GM18519 (cell line): Measurements from ENCODE around the gene RASAL1.

Experiments used
- ATAC-seq: cut with Tn5 transposase; IDR thresholded peaks from one replicate; pipeline ENCODE4 v1.9.1; 2021; ENCODE audit warnings: mild to moderate bottlenecking, moderate library complexity; ENCODE audit not compliant: unreplicated experiment, low FRiP score

RASAL1 gene

GRCh38 chr12:113101751-113102150 is 33.8 kb downstream of the RASAL1 start:
- no peak for ATAC-seq

GRCh38 chr12:113099764-113100163 is 35.8 kb downstream of the RASAL1 start:
- no peak for ATAC-seq

GRCh38 chr12:113099364-113099763 is 36.2 kb downstream of the RASAL1 start:
- ATAC-seq, result no peak

GRCh38 chr12:113098441-113099028 is 37.0 kb downstream of the RASAL1 start:
- ATAC-seq, result no peak

GRCh38 chr12:113097716-113098440 is 37.7 kb downstream of the RASAL1 start:
- ATAC-seq, result no peak

GRCh38 chr12:113096675-113097461 is 38.7 kb downstream of the RASAL1 start:
- no peak for ATAC-seq

- ATAC-seq, result no peak
Measured at GRCh38 chr12:113095405-113095804, 40.2 kb downstream of the RASAL1 start.

- ATAC-seq, result no peak
Measured at GRCh38 chr12:113094738-113095137, 40.8 kb downstream of the RASAL1 start.

- no peak for ATAC-seq
Measured at GRCh38 chr12:113093409-113094101, 42.0 kb downstream of the RASAL1 start.

GRCh38 chr12:113092607-113093408 is 42.8 kb downstream of the RASAL1 start:
- no peak for ATAC-seq

- ATAC-seq, result no peak
Measured at GRCh38 chr12:113091506-113091905, 44.1 kb downstream of the RASAL1 start.

- ATAC-seq, result no peak
Measured at GRCh38 chr12:113090740-113091139, 44.8 kb downstream of the RASAL1 start.

- no peak for ATAC-seq
Measured at GRCh38 chr12:113089839-113090238, 45.7 kb downstream of the RASAL1 start.

- no peak for ATAC-seq
Measured at GRCh38 chr12:113088971-113089756, 46.4 kb downstream of the RASAL1 start.

- no peak for ATAC-seq
Measured at GRCh38 chr12:113088037-113088436, 47.5 kb downstream of the RASAL1 start.

- no peak for ATAC-seq
Measured at GRCh38 chr12:113087193-113087592, 48.4 kb downstream of the RASAL1 start.

- no peak for ATAC-seq
Measured at GRCh38 chr12:113086249-113087164, 49.1 kb downstream of the RASAL1 start.

- no peak for ATAC-seq
Measured at GRCh38 chr12:113083863-113084435, 51.6 kb downstream of the RASAL1 start.
